Measurements from ENCODE around the gene DAD1.

DNA sequence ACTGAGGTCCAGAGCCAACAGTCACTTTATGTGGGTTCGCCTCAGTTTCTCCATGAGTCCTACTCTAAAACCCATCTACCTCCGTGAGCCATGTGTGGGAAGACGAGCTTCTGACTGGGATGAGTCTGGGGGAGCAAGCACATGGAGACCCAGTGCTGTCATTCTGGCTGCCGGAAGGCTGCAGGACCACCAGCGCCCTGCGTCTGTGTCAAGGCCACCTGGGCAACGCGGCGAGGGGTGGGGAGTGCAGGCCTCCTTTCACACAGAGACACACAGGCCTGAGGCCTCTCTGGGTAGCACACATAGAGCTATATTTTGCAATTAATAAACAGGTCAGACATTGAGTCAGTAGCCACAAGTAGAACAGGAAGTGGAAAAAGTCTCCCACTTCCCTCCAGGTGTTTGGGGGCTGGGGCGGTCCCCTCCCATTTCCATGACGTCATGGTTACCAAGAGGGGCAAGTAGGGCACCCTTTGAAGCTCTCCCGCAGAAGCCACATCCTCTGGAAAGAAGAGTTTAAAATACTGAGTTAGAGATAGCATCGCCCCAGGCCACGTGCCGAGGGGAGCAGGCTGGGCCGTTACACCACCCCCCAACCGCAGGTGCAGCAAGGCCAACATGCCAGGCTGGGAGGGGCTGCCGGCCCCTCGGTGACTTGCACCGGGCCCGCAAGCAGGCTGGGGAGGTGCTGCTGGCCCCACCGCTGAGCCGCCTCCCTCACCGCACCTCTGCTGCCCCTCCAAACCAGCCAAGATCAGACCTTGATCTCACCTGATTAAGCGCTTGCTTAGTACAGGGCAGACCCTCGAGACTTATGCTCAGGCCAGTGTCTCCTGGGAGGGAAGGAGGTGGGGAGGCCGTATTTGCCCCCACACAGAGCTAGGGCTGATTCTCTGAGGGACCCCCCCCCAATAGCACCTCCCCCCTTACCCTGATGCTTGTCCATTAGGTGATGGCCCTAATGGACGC, 32.7 kb downstream of the DAD1 start:
- TF ChIP-seq CTCF (IDR thresholded peaks at IDR 0.05) (no peak), POLR2A (IDR thresholded peaks at IDR 0.05) (no peak)

Measured in sigmoid colon (tissue), 3 donors.